IPS-18c (cell line): ENCODE data around the gene PSPH.
"Not testable (repeated sequence)": the region's sequence is repeated elsewhere in the genome, so short reads cannot be mapped to it uniquely, and the experiment has no call there.

Source experiments
- H3K4me3 ChIP-seq: 2 replicates; pipeline ENCODE4 v1.7.0; 2013; ENCODE audit warnings: low read depth, mild to moderate bottlenecking, low read length, moderate library complexity; ENCODE audit not compliant: insufficient read depth
- H3K9me3 ChIP-seq: one replicate; pipeline ENCODE4 v1.6.1; 2013; ENCODE audit warnings: mild to moderate bottlenecking, low read length, moderate library complexity; ENCODE audit not compliant: control insufficient read depth, insufficient read depth

PSPH gene

DNA sequence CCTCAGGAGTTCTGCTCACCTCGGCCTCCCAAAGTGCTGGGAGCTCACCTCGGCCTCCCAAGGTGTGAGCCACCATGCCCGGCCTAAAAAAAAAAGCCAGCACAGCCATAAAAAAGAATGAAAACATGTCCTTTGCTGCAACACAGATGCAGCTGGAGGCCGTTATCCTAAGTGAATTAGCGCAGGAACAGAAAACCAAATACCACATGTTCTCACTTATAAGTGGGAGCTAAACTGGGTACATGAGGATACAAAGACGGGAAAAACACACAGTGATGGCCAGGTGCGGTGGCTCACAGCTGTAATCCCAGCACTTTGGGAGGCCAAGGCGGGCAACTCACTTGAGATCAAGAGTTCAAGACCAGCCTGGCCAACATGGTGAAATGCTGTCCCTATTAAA lies 20.9 kb downstream of the PSPH start:
- no peaks in the 10 kb centered on the region for H3K9me3 ChIP-seq
- no peak overlapping the region for H3K4me3 ChIP-seq

DNA sequence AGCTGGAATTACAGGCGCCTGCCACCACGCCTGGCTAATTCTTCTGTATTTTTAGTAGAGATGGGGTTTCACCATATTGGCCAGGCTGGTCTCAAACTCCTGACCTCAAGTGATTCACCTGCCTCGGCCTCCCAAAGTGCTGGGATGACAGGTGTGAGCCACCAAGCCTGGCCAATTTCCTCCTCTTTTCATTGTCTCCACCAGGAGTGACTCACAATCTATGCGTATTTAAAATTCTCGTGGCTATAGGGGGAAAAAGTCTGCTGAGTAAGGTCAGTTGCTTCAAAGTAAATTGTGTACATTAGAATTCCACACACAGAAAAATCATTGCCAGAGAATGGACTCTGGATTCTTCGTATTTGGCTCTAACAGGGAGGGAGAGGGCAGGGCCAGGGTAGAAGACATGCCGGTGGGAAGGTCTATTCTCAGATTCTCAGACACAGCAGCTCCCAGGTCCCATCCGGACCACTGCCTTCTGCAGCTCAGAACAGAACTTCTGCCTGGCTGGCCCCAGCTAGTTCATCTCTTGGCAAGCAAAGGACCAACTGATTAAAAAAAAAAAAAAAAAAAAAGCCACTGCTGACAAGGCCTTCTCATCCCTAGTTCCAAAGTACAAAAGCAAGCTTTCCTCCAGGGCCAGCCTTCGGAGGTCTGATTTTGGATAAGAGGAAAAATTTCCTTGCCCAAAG lies 22.2 kb downstream of the PSPH start:
- Histone ChIP-seq H3K4me3 (no peak overlapping the region), H3K9me3 (no peaks in the 10 kb centered on the region)

- H3K9me3 ChIP-seq = no peaks in the 10 kb centered on the region
- H3K4me3 ChIP-seq = no peak overlapping the region
Measured at GRCh38 chr7:56026538-56026937, 24.7 kb downstream of the PSPH start.

- H3K4me3 ChIP-seq = no peak overlapping the region
- no peaks in the 10 kb centered on the region for H3K9me3 ChIP-seq
Measured at GRCh38 chr7:56023500-56023899, 27.7 kb downstream of the PSPH start.

DNA sequence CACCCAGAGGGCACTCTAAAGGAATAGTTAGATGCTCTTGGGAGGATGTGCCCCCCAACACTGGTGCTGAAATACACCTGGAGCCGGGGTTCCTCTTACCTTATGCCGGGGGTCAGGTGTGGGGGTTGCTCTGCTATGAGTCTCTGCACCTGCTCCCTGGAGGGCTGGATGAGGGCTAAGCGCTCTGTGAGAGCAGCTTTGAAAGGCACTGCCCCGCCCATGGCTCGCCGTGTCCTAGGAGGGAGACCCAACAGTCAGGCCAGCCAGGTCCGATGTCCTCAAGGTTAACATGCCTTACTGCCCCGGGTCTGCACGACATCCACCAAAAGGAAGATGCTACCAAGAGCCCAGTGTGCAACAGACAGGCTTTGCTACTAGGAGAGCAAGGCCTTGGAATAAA lies 31.7 kb downstream of the PSPH start:
- H3K9me3 ChIP-seq = no peaks in the 10 kb centered on the region
- H3K4me3 ChIP-seq = no peak overlapping the region

DNA sequence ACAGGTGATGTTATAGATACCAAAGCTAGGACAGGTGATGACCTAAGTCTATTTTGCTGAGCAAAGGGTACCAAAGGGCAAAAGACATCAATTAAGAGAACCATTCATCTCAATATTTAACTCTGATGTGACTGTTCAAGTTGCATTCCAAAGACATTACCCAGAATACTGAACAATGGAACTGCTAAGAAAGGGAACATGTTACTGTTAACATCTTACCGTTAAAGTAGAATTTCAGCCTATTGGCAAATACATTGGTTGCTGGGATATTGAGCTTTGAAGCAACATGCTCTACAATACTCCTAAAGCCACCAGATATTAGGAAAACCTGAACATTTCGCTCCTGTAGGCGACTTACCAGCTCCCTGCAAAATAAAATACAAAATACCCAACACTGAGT lies 34.2 kb downstream of the PSPH start:
- not testable (repeated sequence) for H3K4me3 ChIP-seq, H3K9me3 ChIP-seq

DNA sequence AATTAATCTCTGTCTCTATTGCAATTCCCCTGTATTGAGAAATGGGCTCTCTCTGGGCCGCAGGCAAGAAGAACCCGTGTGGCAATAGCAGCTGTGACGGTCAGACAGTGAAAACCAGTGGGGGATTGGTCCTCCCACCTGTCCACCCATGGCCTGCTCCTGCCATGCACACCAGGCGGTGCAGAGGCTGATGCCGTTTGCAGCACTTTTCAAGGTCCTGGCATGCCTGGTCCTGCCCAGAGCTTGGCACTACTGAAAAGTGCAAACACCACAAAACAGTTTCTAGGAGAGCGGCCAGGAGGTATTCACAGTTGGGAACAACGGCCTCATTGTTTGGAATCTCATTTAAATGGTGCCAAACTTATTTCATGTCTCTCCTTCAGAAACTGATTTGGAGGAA lies 41.5 kb downstream of the PSPH start:
- H3K9me3 ChIP-seq = no peaks in the 10 kb centered on the region
- no peak overlapping the region for H3K4me3 ChIP-seq

- no peak overlapping the region for H3K4me3 ChIP-seq
- no peaks in the 10 kb centered on the region for H3K9me3 ChIP-seq
Measured at GRCh38 chr7:56007891-56008290, 43.4 kb downstream of the PSPH start.

GRCh38 chr7:56007167-56007652 lies 44.0 kb downstream of the PSPH start:
- Histone ChIP-seq H3K4me3 (no peak overlapping the region), H3K9me3 (no peaks in the 10 kb centered on the region)

GRCh38 chr7:56003749-56004148 lies 47.5 kb downstream of the PSPH start:
- no peak overlapping the region for H3K4me3 ChIP-seq
- H3K9me3 ChIP-seq = no peaks in the 10 kb centered on the region

DNA sequence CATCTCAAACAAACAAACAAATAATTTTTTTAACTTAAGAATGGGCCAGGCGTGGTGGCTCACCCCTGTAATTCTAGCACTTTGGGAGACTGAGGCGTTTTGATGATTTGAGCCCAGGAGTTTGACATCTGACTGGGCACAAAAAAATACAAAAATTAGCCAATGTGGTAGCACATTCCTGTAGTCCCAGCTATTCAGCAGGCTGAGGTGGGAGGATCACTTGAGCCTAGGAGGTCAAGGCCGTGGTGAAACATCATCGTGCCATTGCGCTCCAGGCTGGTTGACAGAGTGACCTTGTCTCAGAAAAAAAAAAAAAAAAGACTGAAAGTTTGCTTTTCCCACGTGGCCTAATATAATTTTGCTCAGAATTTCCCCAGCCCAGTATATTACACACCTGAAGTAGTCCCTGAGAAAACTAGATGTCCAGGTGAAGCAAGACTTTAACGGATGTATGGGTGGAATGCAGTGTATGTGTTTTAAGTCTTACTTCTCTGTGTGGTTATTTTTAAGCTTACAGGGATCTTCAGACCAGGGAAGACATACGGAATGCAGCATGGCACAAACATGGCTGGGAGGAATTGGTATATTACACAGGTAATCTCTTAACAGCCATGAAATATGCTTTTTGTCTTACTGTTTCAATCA lies 54.3 kb downstream of the PSPH start:
- Histone ChIP-seq H3K4me3 (no peak overlapping the region), H3K9me3 (no peaks in the 10 kb centered on the region)

- Histone ChIP-seq H3K4me3 (no peak overlapping the region), H3K9me3 (no peaks in the 10 kb centered on the region)
Measured at GRCh38 chr7:55992346-55992745, 58.9 kb downstream of the PSPH start.

DNA sequence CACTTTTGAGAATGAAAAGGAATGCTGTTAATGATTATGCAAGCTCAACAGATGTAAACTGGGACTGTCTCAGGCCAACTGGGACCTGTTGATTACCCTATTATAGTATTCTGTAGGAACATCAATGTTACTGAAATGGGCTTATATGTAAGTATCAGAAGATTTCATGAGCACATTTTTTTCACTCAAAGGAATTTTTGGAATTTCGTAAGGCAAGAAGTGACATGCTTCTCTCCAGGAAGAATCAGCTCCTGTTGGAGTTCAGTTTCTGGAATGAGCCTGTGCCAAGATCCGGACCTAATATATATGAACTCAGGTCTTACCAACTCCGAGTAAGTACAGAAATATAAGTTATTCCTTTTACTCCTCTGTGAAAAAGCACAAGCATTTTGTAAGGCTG lies 67.7 kb downstream of the PSPH start:
- Histone ChIP-seq H3K9me3 (no peaks in the 10 kb centered on the region), H3K4me3 (no peak overlapping the region)

DNA sequence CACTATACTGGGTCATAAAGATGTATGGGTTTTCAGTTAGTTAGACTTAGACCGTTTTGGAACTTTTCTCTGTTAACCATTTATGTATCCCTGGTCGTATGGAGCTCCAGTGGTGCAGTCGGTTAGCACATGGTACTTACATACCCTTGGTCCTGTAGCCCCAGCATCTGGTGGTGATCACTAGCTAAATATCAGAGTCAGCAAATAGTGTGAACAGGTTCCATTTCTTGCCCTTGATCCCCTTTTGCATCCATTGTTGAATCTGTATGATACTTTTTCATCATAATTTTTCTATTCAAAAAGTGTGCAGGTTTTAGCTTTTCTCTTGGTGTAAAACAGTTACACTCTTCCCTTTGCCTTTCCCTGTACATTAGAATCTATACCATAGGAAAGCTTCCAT lies 71.0 kb downstream of the PSPH start:
- Histone ChIP-seq H3K4me3 (no peak overlapping the region), H3K9me3 (no peaks in the 10 kb centered on the region)

- Histone ChIP-seq H3K9me3 (no peaks in the 10 kb centered on the region), H3K4me3 (no peak overlapping the region)
Measured at GRCh38 chr7:55977831-55978230, 73.4 kb downstream of the PSPH start.

DNA sequence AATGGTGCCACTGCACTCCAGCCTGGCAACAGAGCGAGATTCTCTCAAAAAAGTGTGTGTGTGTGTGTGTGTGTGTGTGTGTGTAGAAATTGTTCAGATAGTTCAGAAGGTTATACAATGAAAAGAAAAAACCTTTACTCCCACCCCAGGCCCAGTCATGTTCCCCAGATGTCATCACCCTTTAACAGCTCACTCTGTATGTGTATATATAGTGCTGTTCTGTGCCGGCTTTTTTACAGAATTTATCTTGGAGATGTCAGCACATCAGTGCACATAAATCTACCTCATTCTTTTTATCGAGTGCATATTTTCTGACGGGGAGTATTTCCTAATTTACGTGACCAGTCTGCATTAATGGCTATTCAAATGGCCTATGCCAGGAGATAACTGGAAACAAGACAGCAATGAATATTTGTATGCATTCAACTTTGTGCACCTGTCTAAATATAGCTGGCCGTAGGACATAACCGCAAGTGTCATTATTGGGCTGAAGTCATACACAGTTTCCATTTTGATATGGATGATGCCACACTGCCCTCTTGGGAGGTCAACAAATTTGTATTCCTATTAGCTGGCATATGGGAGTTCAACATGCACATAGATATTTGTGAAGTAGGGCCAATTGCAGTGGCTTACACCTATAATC lies 75.1 kb downstream of the PSPH start:
- Histone ChIP-seq H3K4me3 (no peak overlapping the region), H3K9me3 (no peaks in the 10 kb centered on the region)

DNA sequence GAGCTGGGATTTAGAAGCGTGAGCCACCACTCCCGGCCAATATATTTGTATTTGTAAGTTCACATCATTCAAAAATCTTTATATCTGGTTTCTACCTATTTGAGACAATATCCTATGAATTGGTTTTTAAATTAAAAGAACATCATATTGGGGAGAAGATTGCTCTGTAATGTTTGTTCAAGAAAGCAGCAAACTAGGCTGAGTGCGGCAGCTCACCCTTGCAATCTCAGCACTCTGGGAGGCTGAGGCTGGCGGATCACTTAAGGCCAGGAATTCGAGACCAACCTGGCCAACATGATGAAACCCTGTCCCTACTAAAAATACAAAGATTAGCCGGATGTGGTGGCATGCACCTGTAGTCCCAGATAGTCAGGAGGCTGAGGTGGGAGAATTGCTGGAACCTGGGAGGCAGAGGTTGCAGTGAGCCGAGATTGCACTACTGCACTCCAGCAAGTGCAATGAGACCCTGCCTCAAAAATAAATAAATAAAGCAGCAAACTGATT lies 77.4 kb downstream of the PSPH start:
- H3K9me3 ChIP-seq = no peaks in the 10 kb centered on the region
- H3K4me3 ChIP-seq = no peak overlapping the region

DNA sequence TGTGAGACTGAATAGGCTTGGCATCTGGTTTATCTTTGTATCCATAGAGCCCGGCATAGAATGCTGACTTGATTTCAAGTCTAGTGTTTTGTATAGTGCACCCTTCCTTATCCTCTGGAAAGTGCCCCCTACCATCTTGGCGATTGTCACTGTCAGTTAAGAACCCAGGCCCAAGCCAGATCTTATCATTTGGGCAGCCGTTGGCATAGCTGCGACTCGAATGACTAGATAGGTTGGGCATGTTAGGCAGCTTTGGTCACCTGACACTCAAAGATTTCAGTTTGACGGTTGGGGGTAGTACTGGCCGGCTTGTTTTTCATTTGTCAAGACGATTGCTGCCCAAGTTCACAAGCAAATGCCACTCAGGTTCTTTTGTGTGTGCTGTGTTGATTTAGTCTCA lies 80.3 kb downstream of the PSPH start:
- no peaks in the 10 kb centered on the region for H3K9me3 ChIP-seq
- no peak overlapping the region for H3K4me3 ChIP-seq
